AG04450 (cell line): ENCODE data around the gene COL6A3. TPM values are rescaled to one million over a fixed set of nuclear protein-coding genes. Genes with fewer than 3 reads are reported as not detected.

Experiments used
- CTCF ChIA-PET: fragments of 300-600, 350-600 bp; formaldehyde crosslinking; extraction: SDS; loops from one replicate; lab custom pipeline; 2022; ENCODE audit warnings: antibody characterized with exemption, inconsistent platforms; lab: Charles Lee
- POLR2A ChIA-PET: fragments of 350-600 bp; formaldehyde crosslinking; extraction: SDS; loops from one replicate; lab custom pipeline; 2021; ENCODE audit warnings: antibody characterized with exemption, inconsistent platforms; lab: Yijun Ruan, JAX
- DNase-seq: peaks from one replicate; pipeline ENCODE4 v3.0.0-alpha.2; 2011; ENCODE audit warnings: low read depth, low spot score
- H3K27ac ChIP-seq: one replicate; pipeline ENCODE4 v1.5.1; 2012; ENCODE audit warnings: low read depth, low read length, control low read depth
- H3K27me3 ChIP-seq: one replicate; pipeline ENCODE4 v1.6.0; 2012; ENCODE audit warnings: low read length; ENCODE audit not compliant: control insufficient read depth, insufficient read depth
- H3K4me3 ChIP-seq: 2 replicates; pipeline ENCODE4 v1.5.1; 2011; ENCODE audit warnings: mild to moderate bottlenecking, low read depth, low read length, control low read depth
- H3K9me3 ChIP-seq: 2 replicates; pipeline ENCODE4 v1.5.1; 2012; ENCODE audit warnings: low read length; ENCODE audit not compliant: control insufficient read depth, insufficient read depth
- CTCF ChIP-seq: IDR thresholded peaks from 2 replicates; pipeline ENCODE4 v1.5.1; 2011; ENCODE audit warnings: low read depth, low read length, control low read depth, inconsistent platforms
- polyA plus RNA-seq: library from polyadenylated mRNA; depleted of rRNA; stranded (reverse); fragments of >200 nt; gene quantifications from 2 replicates; pipeline ENCODE4 v1.2.3, GENCODE V29; 2011

The COL6A3 gene
- polyA plus RNA-seq, 1 experiment = 1,384 TPM

- no peaks in the 10 kb centered on the region for H3K27me3 ChIP-seq
- POLR2A ChIA-PET = no interaction called here
- TF ChIP-seq CTCF = no peak
- no peak for DNase-seq
- peak overlapping the region; percentile 55 for H3K27ac ChIP-seq
- H3K4me3 ChIP-seq = no peak overlapping the region
- CTCF ChIA-PET = no interaction called here
- no peaks in the 10 kb centered on the region; the same call in 1 of the 2 replicates for H3K9me3 ChIP-seq
Observed at GRCh38 chr2:237348281-237348865, 65.6 kb downstream of the COL6A3 start.

- no peak for DNase-seq
- ChIA-PET CTCF (interaction anchor here (1.1 to 1.3 kb wide), 2 partner anchors 64 to 224 kb away, joined by 5 read pairs; no protein-coding TSS in a partner anchor), POLR2A (no interaction called here)
- no peak for TF ChIP-seq CTCF
- H3K27me3 ChIP-seq = no peaks in the 10 kb centered on the region
- H3K4me3 ChIP-seq = no peak overlapping the region
- H3K9me3 ChIP-seq = no peaks in the 10 kb centered on the region; the same call in 1 of the 2 replicates
- peak overlapping the region; percentile 65 for H3K27ac ChIP-seq
Observed at GRCh38 chr2:237345891-237346640, 67.9 kb downstream of the COL6A3 start.

DNA sequence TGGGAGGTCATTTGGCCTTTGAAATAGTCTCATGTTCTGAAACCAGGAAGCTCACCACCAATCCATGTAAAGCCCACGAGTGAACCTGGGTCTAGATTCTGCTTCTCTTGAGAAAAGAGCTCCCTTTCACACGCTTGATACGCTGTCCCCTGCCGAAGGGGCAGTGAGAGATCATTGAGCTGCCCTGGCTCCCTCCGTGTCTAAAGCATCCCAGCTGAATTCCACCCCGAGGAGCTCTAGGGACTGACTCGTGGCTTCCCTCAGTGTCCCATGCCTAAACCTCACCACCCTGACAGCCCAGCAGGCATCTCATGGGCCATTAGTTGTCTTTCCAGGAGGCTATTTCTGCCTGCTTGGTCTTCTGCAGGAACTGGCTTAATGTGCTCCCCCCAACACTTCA is 68.6 kb downstream of the COL6A3 start:
- POLR2A ChIA-PET = interaction anchor here (0.5 kb wide), 1 partner anchor 186 kb away, joined by 12 read pairs; no protein-coding TSS in a partner anchor
- TF ChIP-seq CTCF = no peak
- H3K4me3 ChIP-seq = no peak overlapping the region
- no peak for DNase-seq
- H3K27ac ChIP-seq = peak overlapping the region; percentile 65
- no peaks in the 10 kb centered on the region for H3K27me3 ChIP-seq
- CTCF ChIA-PET = interaction anchor here (1.1 to 1.3 kb wide), 2 partner anchors 64 to 224 kb away, joined by 5 read pairs; no protein-coding TSS in a partner anchor
- no peaks in the 10 kb centered on the region; the same call in 1 of the 2 replicates for H3K9me3 ChIP-seq

GRCh38 chr2:237344942-237345341 is 69.0 kb downstream of the COL6A3 start:
- DNase-seq = no peak
- CTCF ChIA-PET = interaction anchor here (1.1 kb wide), 1 partner anchor 223 kb away, joined by 5 read pairs; no protein-coding TSS in a partner anchor
- peak overlapping the region; percentile 65 for H3K27ac ChIP-seq

More at GRCh38 chr2:237344942-237345341, 69.0 kb downstream of the COL6A3 start:
- Histone ChIP-seq H3K4me3 (no peak overlapping the region), H3K9me3 (no peaks in the 10 kb centered on the region; the same call in 1 of the 2 replicates), H3K27me3 (no peaks in the 10 kb centered on the region)
- TF ChIP-seq CTCF = no peak
- POLR2A ChIA-PET = interaction anchor here (0.5 kb wide), 1 partner anchor 186 kb away, joined by 12 read pairs; no protein-coding TSS in a partner anchor
